Measurements from ENCODE around the gene LARP1. TPM values are rescaled to one million over a fixed set of nuclear protein-coding genes. Genes with fewer than 3 reads are reported as not detected.

The LARP1 gene
- total and polyA plus RNA-seq, 10 of the 15 experiments (the other 5 are each of a cell fraction or from before 2014, with no cell fraction given) = 22.6 to 227 (median 60.8) TPM

DNA sequence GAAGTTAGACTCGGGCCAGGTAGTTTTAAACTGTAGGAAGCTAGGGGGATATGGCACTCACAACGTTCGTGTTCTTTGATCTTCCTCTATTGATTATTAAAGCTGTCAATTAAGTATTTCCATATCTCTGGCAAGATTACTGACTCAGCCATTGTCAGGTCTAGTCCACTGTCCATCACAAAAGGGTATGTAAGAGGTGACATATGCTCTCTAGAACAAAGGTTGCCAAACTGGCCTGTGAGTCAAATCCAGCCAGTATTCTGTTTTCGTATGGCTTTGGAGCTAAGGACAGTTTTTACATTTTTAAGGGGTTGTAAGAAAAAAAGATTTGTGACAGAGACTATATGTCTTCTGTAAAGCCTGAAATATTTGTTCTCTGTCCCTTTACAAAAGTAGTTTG lies 51.0 kb downstream of the LARP1 start (continued):
- no peak for TF ChIP-seq ZBTB11 (CRISPR knock-in tag; IDR thresholded peaks at IDR 0.05)
- no peak for TF ChIP-seq SIX5 (IDR thresholded peaks at IDR 0.05; ENCODE audit: low read depth, low read length, severe bottlenecking)
- no peak for TF ChIP-seq TBL1XR1 (IDR thresholded peaks at IDR 0.05; ENCODE audit: low read depth, low read length)
- no peak for TF ChIP-seq POLR2AphosphoS2 (IDR thresholded peaks at IDR 0.05; ENCODE audit: low read depth, low read length)
- no peak for TF ChIP-seq CHD2 (IDR thresholded peaks at IDR 0.05; ENCODE audit: borderline replicate concordance, low read depth, low read length)
- TF ChIP-seq NFXL1 (IDR thresholded peaks at IDR 0.05; ENCODE audit: borderline replicate concordance) = no peak
- no peak for TF ChIP-seq POLR2A (IDR thresholded peaks at IDR 0.05; ENCODE audit: low read depth, low read length)
- TF ChIP-seq ZNF274 (IDR thresholded peaks at IDR 0.05; ENCODE audit: insufficient read depth, insufficient read length) = no peak
- TF ChIP-seq BCL11A (IDR thresholded peaks at IDR 0.05; ENCODE audit: low read depth, low read length) = no peak
- TF ChIP-seq SMAD1 (IDR thresholded peaks at IDR 0.05; ENCODE audit: low read depth, partially characterized antibody) = no peak

GRCh38 chr5:154811239-154811638 lies 56.1 kb downstream of the LARP1 start:
- no peak for ATAC-seq
- H3K4me2 ChIP-seq (ENCODE audit: control insufficient read depth, insufficient read depth) = no peak overlapping the region
- in situ Hi-C loops (cut with MboI) = loop anchor here (5.0 kb wide), 1 partner anchor 164 kb away; no protein-coding TSS in a partner anchor
- H3K9ac ChIP-seq (ENCODE audit: control insufficient read depth, insufficient read depth, low read length) = no peak overlapping the region
- peaks cover 33 to 63% of the 10 kb centered on the region in 2 experiments for H3K36me3 ChIP-seq (ENCODE audit: control insufficient read depth in 2 of 2, insufficient read depth in 2 of 2, low read length in 1 of 2)
- H3K79me2 ChIP-seq (ENCODE audit: control insufficient read depth, insufficient read depth, low read length) = no peaks in the 10 kb centered on the region
- no peaks in the 10 kb centered on the region for H3K9me3 ChIP-seq (replicated peaks; ENCODE audit: control insufficient read depth, insufficient read depth, low read length)
- no peak overlapping the region for H3K4me3 ChIP-seq
- no peak overlapping the region for H3K27ac ChIP-seq (ENCODE audit: control insufficient read depth, insufficient read depth)
- SMC1A ChIA-PET (ENCODE audit: uncharacterized antibody, unreplicated experiment) = interaction anchor here (1.0 to 1.1 kb wide), 2 partner anchors 52 to 159 kb away, joined by 3 to 5 read pairs; no protein-coding TSS in a partner anchor
- CTCF ChIA-PET = interaction anchor here (1.3 to 2.6 kb wide), 2 partner anchors 156 to 161 kb away, joined by 3 to 18 read pairs; no protein-coding TSS in a partner anchor
- BruUV-seq (replicated peaks) = no TSS peak
- intact Hi-C loops (cut with micrococcal nuclease; ENCODE audit: unreplicated experiment) = loop anchor here (5.0 kb wide), 1 partner anchor 54 kb away; the partner anchor contains the start of gene LARP1
- no peak for DNase-seq (ENCODE audit: low read depth, low spot score)
- TF ChIP-seq, protein P1, sequence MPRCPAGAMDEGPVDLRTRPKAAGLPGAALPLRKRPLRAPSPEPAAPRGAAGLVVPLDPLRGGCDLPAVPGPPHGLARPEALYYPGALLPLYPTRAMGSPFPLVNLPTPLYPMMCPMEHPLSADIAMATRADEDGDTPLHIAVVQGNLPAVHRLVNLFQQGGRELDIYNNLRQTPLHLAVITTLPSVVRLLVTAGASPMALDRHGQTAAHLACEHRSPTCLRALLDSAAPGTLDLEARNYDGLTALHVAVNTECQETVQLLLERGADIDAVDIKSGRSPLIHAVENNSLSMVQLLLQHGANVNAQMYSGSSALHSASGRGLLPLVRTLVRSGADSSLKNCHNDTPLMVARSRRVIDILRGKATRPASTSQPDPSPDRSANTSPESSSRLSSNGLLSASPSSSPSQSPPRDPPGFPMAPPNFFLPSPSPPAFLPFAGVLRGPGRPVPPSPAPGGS (IDR thresholded peaks at IDR 0.05; ENCODE audit: borderline replicate concordance, insufficient read depth, low read depth, low read length, poor library complexity, severe bottlenecking) = no peak
- TF ChIP-seq, protein P2, sequence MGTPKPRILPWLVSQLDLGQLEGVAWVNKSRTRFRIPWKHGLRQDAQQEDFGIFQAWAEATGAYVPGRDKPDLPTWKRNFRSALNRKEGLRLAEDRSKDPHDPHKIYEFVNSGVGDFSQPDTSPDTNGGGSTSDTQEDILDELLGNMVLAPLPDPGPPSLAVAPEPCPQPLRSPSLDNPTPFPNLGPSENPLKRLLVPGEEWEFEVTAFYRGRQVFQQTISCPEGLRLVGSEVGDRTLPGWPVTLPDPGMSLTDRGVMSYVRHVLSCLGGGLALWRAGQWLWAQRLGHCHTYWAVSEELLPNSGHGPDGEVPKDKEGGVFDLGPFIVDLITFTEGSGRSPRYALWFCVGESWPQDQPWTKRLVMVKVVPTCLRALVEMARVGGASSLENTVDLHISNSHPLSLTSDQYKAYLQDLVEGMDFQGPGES (IDR thresholded peaks at IDR 0.05) = no peak
- TF ChIP-seq KDM1A (IDR thresholded peaks at IDR 0.05; ENCODE audit: borderline replicate concordance) = no peak
- TF ChIP-seq, protein P3, sequence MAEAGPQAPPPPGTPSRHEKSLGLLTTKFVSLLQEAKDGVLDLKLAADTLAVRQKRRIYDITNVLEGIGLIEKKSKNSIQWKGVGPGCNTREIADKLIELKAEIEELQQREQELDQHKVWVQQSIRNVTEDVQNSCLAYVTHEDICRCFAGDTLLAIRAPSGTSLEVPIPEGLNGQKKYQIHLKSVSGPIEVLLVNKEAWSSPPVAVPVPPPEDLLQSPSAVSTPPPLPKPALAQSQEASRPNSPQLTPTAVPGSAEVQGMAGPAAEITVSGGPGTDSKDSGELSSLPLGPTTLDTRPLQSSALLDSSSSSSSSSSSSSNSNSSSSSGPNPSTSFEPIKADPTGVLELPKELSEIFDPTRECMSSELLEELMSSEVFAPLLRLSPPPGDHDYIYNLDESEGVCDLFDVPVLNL (IDR thresholded peaks at IDR 0.05; ENCODE audit: low read depth, low read length) = no peak
- H2AFZ ChIP-seq (ENCODE audit: control insufficient read depth, low read depth, low read length) = no peak overlapping the region
- POLR2A ChIA-PET = interaction anchor here (0.6 kb wide), 1 partner anchor 57 kb away, joined by 3 read pairs; no protein-coding TSS in a partner anchor
- RAD21 ChIA-PET (ENCODE audit: unreplicated experiment) = interaction anchor here (1.1 kb wide), 1 partner anchor 53 kb away, joined by 3 read pairs; no protein-coding TSS in a partner anchor
- H3K27me3 ChIP-seq (replicated peaks in 1 of 2; ENCODE audit: control insufficient read depth in 2 of 2, insufficient read depth in 2 of 2, low read length in 1 of 2) = no peaks in the 10 kb centered on the region
- H3K4me1 ChIP-seq (ENCODE audit: control insufficient read depth, insufficient read depth, low read length) = no peaks in the 10 kb centered on the region
- H4K20me1 ChIP-seq (ENCODE audit: control insufficient read depth, insufficient read depth) = no peaks in the 10 kb centered on the region
- 89% methylated on average over 7 of the region's 7 CpGs for WGBS (ENCODE audit: insufficient coverage, insufficient replicate concordance, low lambda C conversion rate, missing lambda C conversion rate)
- no peak for FAIRE-seq

All from GM12878 (cell line).